Measurements from ENCODE around the gene BBS1. TPM values are rescaled to one million over a fixed set of nuclear protein-coding genes. Genes with fewer than 3 reads are reported as not detected.
"Not testable (repeated sequence)": the region's sequence is repeated elsewhere in the genome, so short reads cannot be mapped to it uniquely, and the experiment has no call there.

The BBS1 gene
- polyA plus RNA-seq, 3 donors = 59.1 to 67.6 (median 67.0) TPM

DNA sequence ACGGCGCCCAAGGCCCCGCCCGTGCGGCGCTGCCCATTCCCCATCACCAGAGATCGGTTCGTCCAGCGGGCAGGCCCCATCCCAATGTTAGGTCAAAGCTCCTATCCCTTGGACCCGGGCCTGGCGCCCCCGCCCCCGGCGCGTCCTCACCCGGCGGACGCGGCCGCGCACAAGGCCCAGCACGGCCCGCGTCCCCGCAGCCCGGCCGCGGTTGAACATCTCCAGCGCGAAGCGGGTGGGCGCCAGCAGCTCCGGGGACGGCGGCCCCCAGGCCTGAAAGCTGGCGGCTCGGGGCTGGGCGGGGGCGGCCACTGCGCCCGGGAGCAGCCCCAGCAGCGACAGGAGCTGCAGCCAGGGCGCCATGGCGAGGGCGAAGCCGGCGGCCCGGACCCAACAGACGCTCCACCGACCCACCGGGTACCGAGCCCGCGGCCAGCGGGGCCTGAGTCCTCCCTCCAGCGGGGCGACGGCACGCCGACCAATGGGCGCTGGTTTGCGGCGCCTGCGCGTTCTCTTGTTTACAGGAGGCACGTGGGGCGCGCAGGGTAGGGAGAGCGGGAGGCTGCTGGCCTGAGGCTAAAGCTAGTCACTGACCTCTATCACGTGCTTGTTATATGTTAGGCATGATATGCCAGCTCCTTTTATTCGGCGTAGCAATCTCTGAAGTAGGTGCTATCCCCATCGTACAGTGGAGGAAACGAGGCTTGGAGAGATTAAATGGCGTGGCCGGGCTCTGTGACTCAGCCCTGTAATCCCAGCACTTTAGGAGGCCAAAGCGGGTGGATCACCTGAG lies 57.9 kb downstream of the BBS1 start, which contains the start of gene CTSF:
CTSF (minus strand) TSS at position 483 of the 793 bp plus-strand sequence; CDS start at position 363, 120 bp downstream.
- DNase-seq (ENCODE audit: low read depth in 3 of 3, low spot score in 2 of 3) = no peak

DNA sequence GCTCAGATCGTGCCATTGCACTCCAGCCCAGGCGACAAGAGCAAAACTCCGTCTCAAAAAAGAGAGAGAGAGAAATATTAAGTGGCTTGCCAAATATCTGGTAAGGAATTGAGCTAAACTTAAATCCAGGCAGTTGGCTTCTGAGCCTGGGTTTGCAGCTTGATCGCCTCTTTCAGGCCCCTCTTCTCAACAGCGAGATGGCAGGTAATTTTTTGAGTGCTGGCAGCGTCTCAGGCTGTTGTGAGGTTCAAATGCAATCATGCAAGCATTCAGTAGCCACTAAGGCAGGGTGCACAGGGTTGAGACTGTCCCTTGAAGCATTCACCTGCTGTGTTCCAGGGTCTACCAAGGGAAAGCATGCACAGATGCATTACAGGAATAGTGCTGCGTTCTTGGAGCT lies 58.6 kb downstream of the BBS1 start:
- no peak for DNase-seq (ENCODE audit: low read depth in 3 of 3, low spot score in 2 of 3)

- no peak for DNase-seq (ENCODE audit: low read depth in 3 of 3, low spot score in 2 of 3)
Measured at GRCh38 chr11:66570079-66570849, 59.8 kb downstream of the BBS1 start.

GRCh38 chr11:66570850-66571180 lies 60.4 kb downstream of the BBS1 start:
- DNase-seq (ENCODE audit: low read depth in 3 of 3, low spot score in 2 of 3) = no peak

DNA sequence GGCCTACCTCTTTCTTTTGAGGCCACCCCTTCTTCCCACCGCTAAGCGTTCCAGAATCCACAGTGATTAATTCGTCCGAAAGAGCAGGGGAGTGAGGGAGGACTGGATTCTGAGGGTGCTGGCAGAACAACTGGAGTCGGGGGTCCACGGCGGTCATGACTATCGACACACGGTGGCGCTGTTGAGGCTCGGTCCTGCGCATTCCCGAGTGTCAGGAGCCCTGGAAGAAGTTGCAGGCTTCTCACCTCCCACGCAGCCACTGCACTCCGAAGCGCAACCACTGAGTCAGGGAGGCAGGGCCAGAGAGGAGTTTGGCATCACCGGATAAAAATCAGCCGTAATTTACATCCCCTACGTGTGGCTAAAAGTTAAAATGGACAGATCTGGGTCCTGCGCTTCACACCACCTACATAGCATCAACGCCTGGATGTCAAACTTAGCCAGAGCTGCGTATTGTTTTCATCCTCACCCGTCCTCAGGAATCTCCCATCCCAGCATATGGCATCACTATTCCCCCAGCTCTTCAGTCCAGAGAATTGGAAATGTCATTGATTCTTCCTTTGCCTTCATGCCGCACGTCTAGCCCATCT lies 68.7 kb downstream of the BBS1 start:
- peak in 2 of 3 donors; percentile 44 to 57 for DNase-seq (ENCODE audit: low read depth in 3 of 3, low spot score in 2 of 3)

- DNase-seq (ENCODE audit: low read depth in 3 of 3, low spot score in 2 of 3) = no peak
Measured at GRCh38 chr11:66580803-66581202, 70.4 kb downstream of the BBS1 start.

DNA sequence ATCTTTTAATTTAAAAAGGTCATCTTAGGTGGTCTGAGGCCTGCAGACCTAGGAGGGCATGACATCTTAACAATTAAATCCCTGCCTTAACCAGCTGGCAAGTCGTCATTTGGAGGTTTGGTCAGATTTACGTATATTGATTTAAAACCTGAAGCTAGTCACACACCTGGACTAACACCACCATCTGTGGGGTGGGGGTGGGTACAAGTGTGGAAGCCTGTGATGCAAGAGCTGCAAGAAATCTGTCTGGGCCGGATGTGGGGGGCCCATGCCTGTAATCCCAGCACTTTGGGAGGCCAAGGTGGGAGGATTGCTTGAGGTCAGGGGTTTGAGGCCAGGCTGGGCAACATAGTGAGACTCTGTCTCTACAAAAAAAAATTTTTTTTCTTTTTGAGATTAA lies 70.8 kb downstream of the BBS1 start:
- DNase-seq (ENCODE audit: low read depth in 3 of 3, low spot score in 2 of 3) = no peak

- DNase-seq (ENCODE audit: low read depth in 3 of 3, low spot score in 2 of 3) = not testable (repeated sequence)
Measured at GRCh38 chr11:66582565-66583147, 72.2 kb downstream of the BBS1 start.

Other genes starting within 250 kb of the BBS1 start
- gene RAB1B, start 242.0 kb upstream of the BBS1 start, polyA plus RNA-seq (ENCODE audit: insufficient read length in 3 of 3) = 100 to 1,000 TPM; 116 to 135 (median 123) TPM
- gene CNIH2, start 232.5 kb upstream of the BBS1 start, polyA plus RNA-seq (ENCODE audit: insufficient read length in 3 of 3) = 1 to 10 TPM; 2.6 to 3.3 (median 2.8) TPM
- 10 to 100 TPM; 44.4 to 49.6 (median 45.8) TPM for gene YIF1A, start 221.5 kb upstream of the BBS1 start, polyA plus RNA-seq (ENCODE audit: insufficient read length in 3 of 3)
- gene TMEM151A, start 218.7 kb upstream of the BBS1 start, polyA plus RNA-seq (ENCODE audit: insufficient read length in 3 of 3) = not detected
- 10 to 100 TPM; 54.0 to 61.4 (median 56.2) TPM for gene CD248, start 193.6 kb upstream of the BBS1 start, polyA plus RNA-seq (ENCODE audit: insufficient read length in 3 of 3)
- gene RIN1, start 174.2 kb upstream of the BBS1 start, polyA plus RNA-seq (ENCODE audit: insufficient read length in 3 of 3) = 1 to 10 TPM; 1.4 to 2.3 (median 1.6) TPM
- 10 to 100 TPM; 30.7 to 32.0 (median 31.3) TPM for gene BRMS1, start 165.5 kb upstream of the BBS1 start, polyA plus RNA-seq (ENCODE audit: insufficient read length in 3 of 3)
- 10 to 100 TPM; 50.0 to 55.0 (median 50.6) TPM for gene B4GAT1, start 163.0 kb upstream of the BBS1 start, polyA plus RNA-seq (ENCODE audit: insufficient read length in 3 of 3)
- gene SLC29A2, start 138.9 kb upstream of the BBS1 start, polyA plus RNA-seq (ENCODE audit: insufficient read length in 3 of 3) = 10 to 100 TPM; 17.5 to 18.2 (median 17.9) TPM
- gene NPAS4, start 89.6 kb upstream of the BBS1 start, polyA plus RNA-seq (ENCODE audit: insufficient read length in 3 of 3) = under 1 TPM; 0.06 to 0.11 (median 0.11) TPM
- gene MRPL11, start 71.8 kb upstream of the BBS1 start, polyA plus RNA-seq (ENCODE audit: insufficient read length in 3 of 3) = 10 to 100 TPM; 69.6 to 74.7 (median 72.5) TPM
- 1 to 10 TPM; 4.1 to 4.7 (median 4.6) TPM for gene PELI3, start 43.7 kb upstream of the BBS1 start, polyA plus RNA-seq (ENCODE audit: insufficient read length in 3 of 3)
- 10 to 100 TPM; 20.5 to 22.5 (median 20.6) TPM for gene DPP3, start 30.2 kb upstream of the BBS1 start, polyA plus RNA-seq (ENCODE audit: insufficient read length in 3 of 3)
- 1 to 10 TPM; 6.5 to 7.3 (median 6.6) TPM for gene ZDHHC24, start 35.4 kb downstream of the BBS1 start, polyA plus RNA-seq (ENCODE audit: insufficient read length in 3 of 3)
- gene ACTN3, start 36.3 kb downstream of the BBS1 start, polyA plus RNA-seq (ENCODE audit: insufficient read length in 3 of 3) = under 1 TPM; 0.40 to 0.67 (median 0.53) TPM
- 100 to 1,000 TPM in 2 of 3 donors, 10 to 100 TPM in 1; 95.5 to 107 (median 105) TPM for gene CTSF, start 58.0 kb downstream of the BBS1 start, polyA plus RNA-seq (ENCODE audit: insufficient read length in 3 of 3)
- under 1 TPM; 0.28 to 0.36 (median 0.28) TPM for gene CCDC87, start 82.4 kb downstream of the BBS1 start, polyA plus RNA-seq (ENCODE audit: insufficient read length in 3 of 3)
- 10 to 100 TPM; 37.6 to 41.9 (median 39.5) TPM for gene CCS, start 82.5 kb downstream of the BBS1 start, polyA plus RNA-seq (ENCODE audit: insufficient read length in 3 of 3)
- gene RBM14, start 106.0 kb downstream of the BBS1 start, polyA plus RNA-seq (ENCODE audit: insufficient read length in 3 of 3) = 10 to 100 TPM; 53.8 to 60.4 (median 54.6) TPM
- gene RBM4, start 128.1 kb downstream of the BBS1 start, polyA plus RNA-seq (ENCODE audit: insufficient read length in 3 of 3) = 100 to 1,000 TPM; 268 to 292 (median 286) TPM
- 10 to 100 TPM; 66.8 to 68.8 (median 66.8) TPM for gene RBM4B, start 167.3 kb downstream of the BBS1 start, polyA plus RNA-seq (ENCODE audit: insufficient read length in 3 of 3)
- gene SPTBN2, start 218.6 kb downstream of the BBS1 start, polyA plus RNA-seq (ENCODE audit: insufficient read length in 3 of 3) = 10 to 100 TPM; 51.2 to 65.8 (median 52.4) TPM